Heart right ventricle (tissue), 16 donors: ENCODE measurements around the gene LGR4. TPM values are rescaled to one million over a fixed set of nuclear protein-coding genes. Genes with fewer than 3 reads are reported as not detected.

Source experiments
- ATAC-seq, 8 donors: fragments of 200-7000 bp; cut with Tn5 transposase; one replicate each; pipeline ENCODE4 v1.9.1; 2020; ENCODE audit warnings: mild to moderate bottlenecking in 8 of 8, moderate library complexity in 8 of 8, moderate number of reproducible peaks in 1 of 8
- DNase-seq, 2 donors: peaks; one replicate each; pipeline ENCODE4 v3.0.0-alpha.2; 2020
- H3K27ac ChIP-seq, 10 donors: fragments of 200-600 bp; sonication (generic) in 2 of 10; one replicate each; pipeline versions ENCODE4 v1.5.0 to v1.8.0; 2020 to 2022; ENCODE audit warnings: mild to moderate bottlenecking in 3 of 10
- H3K27me3 ChIP-seq, 7 donors: fragments of 200-600 bp; one replicate each; pipeline ENCODE4 v1.8.0; 2021 to 2022; ENCODE audit warnings: mild to moderate bottlenecking in 2 of 7
- H3K36me3 ChIP-seq, 9 donors: fragments of 200-600 bp; sonication (generic) in 1 of 9; one replicate each; pipeline versions ENCODE4 v1.5.0 to v1.8.0; 2020 to 2022; ENCODE audit warnings: mild to moderate bottlenecking in 2 of 9
- H3K4me1 ChIP-seq, 9 donors: fragments of 200-600 bp; sonication (generic) in 1 of 9; one replicate each; pipeline versions ENCODE4 v1.5.0 to v1.8.0; 2020 to 2022; ENCODE audit warnings: mild to moderate bottlenecking in 4 of 9
- H3K4me3 ChIP-seq, 10 donors: fragments of 200-600 bp; sonication (generic) in 2 of 10; one replicate each; pipeline versions ENCODE4 v1.5.0 to v1.8.0; 2020 to 2022; ENCODE audit warnings: mild to moderate bottlenecking in 7 of 10, moderate library complexity in 2 of 10
- H3K9me3 ChIP-seq, 11 donors: fragments of 200-600 bp in 10 of 11; sonication (generic) in 2 of 11; one replicate each; pipeline versions ENCODE4 v1.5.0 to v1.8.0; 2013 to 2022; ENCODE audit warnings: mild to moderate bottlenecking in 2 of 11, control low read depth in 1 of 11, moderate library complexity in 1 of 11
- WGBS, 2 donors: extraction: QIAGEN DNeasy Blood & Tissue Kit; methylation state at CpG; one replicate each; pipeline ENCODE4 v1.1.7; 2013; ENCODE audit warnings: inconsistent platforms in 1 of 2; 5-methylcytosine and 5-hydroxymethylcytosine counted together
- intact Hi-C, 10 donors: fragments of 100-400 bp; cut with DNase I; formaldehyde crosslinking; loops; one replicate each; pipeline versions ENCODE4 v1.11.1 to v1.14.2; 2022
- polyA plus RNA-seq, 2 donors: library from polyadenylated mRNA; stranded (reverse); fragments of 200-250 nt; gene quantifications; one replicate each; pipeline ENCODE4 v1.2.3, GENCODE V29; 2013
- total RNA-seq, 10 donors: library from RNA; stranded (reverse); fragmentation: NEBNext Ultra II Directional in 3 of 10; extraction: Animal tissue kit (Norgen Biotek cat#: 25700) in 3 of 10; gene quantifications; one replicate each; pipeline versions ENCODE4 v1.2.1 to v1.2.4, GENCODE V29; 2021 to 2023
- TF ChIP-seq, protein P1 (sequence below), 9 donors: fragments of 200-600 bp; sonication (generic) in 2 of 9; IDR thresholded peaks; one replicate each; pipeline versions ENCODE4 v1.5.0 to v1.8.0; 2021 to 2022; ENCODE audit warnings: antibody characterized with exemption in 9 of 9, mild to moderate bottlenecking in 5 of 9, moderate library complexity in 1 of 9
- donor health status: Arrhythmogenic right ventricular cardiomyopathy.
- donor health status: ischemic (EF 13 %, LVEDD 7.1; RV severe dilation, severe dysfunction).
- donor health status: healthy with polysubstance abuse.
- donor health status: DM: no; HTN: yes; CAD: no.
- donor health status: DM: no; HTN: no; CAD: no.
- donor health status: ischemic (EF 25% LVEDD 6.9; RV normal size, moderate dysfunction).
- donor health status: ischemic (EF 25% LVEDD 5.7; RV mildly dilated, moderate dysfunction).
- donor health status: healthy.
- donor health status: DM: yes; HTN: yes; CAD: no.
- donor health status: Ischemic cardiomyopathy.
- donor health status: ischemic (EF 35%, LVEDD 5.7; RV mildly dilated, moderate dysfunction).
- donor health status: nonischemic (EF 11% LVEDD 7.7; RV severe dilation, severe dysfunction).
- donor health status: DM: yes; HTN: yes; CAD: no.
- donor health status: PGD.
- donor health status: ischemic (EF 29% LVEDD 5.4; RV normal size, mild dysfunction).
- donor health status: nonischemic (EF 23%, LVEDD 6.1; RV moderate dilation, normal function).

The LGR4 gene
- total and polyA plus RNA-seq, 12 donors, result 6.0 to 41.0 (median 21.7) TPM

DNA sequence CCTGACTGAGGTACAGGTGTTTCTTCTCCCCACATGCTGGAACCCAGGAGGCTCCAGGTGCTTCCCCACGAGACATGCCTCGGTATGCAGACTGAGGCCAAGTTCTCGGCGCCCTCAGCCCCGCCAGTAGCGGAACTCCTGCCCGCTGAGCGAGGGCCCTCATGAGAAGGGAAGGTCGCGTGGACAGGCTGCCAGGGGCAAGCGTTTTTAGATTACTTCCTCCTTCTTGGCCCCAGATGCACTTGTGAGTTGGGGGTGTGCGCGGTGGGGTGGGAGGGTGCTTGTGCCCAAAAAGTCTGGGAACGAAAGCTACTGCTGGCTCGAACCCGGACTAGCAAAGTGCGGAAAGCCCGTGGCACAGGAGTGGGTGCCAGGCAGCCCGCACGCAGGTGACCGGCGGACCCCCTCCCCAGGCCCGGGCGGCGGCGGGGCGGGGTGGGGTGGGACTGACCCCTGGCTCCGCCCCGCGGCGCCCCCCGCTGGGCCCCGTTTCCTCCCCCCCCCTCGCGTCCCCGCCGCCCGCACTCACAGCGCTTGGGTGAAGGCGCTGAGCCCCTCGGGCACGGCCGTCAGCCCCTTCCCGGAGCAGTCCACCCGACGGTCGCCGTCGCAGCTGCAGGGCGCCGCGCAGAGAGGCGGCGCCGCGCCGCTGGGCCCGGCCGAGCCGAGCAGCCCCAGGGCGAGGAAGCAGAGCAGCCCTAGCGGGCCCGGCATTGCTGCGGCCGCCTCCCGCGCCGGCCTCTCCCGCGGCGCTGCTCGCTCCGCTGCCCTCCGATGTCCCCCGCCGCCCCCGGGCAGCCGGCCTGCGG lies 797 bp downstream of the LGR4 start:
- TF ChIP-seq, protein P1, sequence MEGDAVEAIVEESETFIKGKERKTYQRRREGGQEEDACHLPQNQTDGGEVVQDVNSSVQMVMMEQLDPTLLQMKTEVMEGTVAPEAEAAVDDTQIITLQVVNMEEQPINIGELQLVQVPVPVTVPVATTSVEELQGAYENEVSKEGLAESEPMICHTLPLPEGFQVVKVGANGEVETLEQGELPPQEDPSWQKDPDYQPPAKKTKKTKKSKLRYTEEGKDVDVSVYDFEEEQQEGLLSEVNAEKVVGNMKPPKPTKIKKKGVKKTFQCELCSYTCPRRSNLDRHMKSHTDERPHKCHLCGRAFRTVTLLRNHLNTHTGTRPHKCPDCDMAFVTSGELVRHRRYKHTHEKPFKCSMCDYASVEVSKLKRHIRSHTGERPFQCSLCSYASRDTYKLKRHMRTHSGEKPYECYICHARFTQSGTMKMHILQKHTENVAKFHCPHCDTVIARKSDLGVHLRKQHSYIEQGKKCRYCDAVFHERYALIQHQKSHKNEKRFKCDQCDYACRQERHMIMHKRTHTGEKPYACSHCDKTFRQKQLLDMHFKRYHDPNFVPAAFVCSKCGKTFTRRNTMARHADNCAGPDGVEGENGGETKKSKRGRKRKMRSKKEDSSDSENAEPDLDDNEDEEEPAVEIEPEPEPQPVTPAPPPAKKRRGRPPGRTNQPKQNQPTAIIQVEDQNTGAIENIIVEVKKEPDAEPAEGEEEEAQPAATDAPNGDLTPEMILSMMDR (IDR thresholded peaks at IDR 0.05), result no peak
- DNase-seq (peak; percentile 16 to 46), ATAC-seq (peak; percentile 1 to 65 (median 42))
- WGBS, 2 donors, result 0 to 1% methylated on average over 59 to 74 of the region's 79 CpGs
- Histone ChIP-seq H3K4me1 (peaks cover 0 to 46% (median 21%) of the 10 kb centered on the region in 9 donors), H3K27ac (peak overlapping the region; percentile 82 to 97 (median 90)), H3K27me3 (peaks cover 0 to 10% (median 0%) of the 10 kb centered on the region in 7 donors), H3K9me3 (peaks cover 0 to 2% (median 0%) of the 10 kb centered on the region in 11 donors), H3K4me3 (peak overlapping the region; percentile 64 to 97 (median 82)), H3K36me3 (no peaks in the 10 kb centered on the region)
- intact Hi-C loops, result loop anchor here in 5 of 10 donors (10.0 kb wide), 2 partner anchors 87 to 107 kb away; partner anchors contain the start of gene CCDC34 (in 4 of the 5)

DNA sequence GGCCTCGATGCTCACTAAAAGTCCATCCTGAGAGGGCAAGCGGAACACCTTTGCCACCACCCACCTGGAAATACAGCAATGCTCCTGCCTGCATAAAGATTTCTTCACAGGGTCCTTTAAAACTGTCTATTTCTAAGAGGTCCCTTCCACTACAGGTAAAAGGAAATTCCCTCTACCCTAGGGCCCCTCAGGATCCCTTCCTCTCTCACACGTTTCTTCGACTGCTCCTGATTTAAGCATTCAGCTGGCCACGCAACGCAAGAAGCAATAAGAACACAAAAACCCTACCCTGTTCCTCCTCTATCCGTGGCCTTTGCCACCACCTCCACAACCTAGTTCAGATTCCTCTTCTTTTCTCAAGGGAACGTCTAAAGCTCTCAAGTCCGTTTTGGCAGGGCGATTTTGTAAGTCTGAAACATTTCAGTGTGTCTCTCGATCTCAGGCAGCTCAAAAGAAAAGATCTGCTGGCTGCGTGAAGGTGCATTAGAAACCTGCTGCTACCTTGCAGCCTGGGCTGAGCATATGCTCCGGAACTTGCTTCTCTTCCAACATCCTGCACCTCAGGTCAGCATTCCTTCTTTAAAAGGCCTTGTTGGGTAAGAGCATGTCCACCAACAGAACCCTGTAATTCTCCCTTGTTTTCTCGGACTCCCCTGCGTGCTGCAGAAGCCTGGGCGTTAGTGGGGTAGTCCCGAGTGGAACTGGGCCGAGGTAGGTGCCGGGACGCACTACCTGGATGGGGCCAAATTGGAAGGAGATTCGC lies 1.6 kb downstream of the LGR4 start:
- H3K9me3 ChIP-seq, result peaks cover 0 to 3% (median 0%) of the 10 kb centered on the region in 11 donors
- TF ChIP-seq, protein P1 (IDR thresholded peaks at IDR 0.05), result no peak
- intact Hi-C loops, result loop anchor here in 5 of 10 donors (10.0 kb wide), 2 partner anchors 86 to 106 kb away; partner anchors contain the start of gene CCDC34 (in 4 of the 5)
- no peaks in the 10 kb centered on the region for H3K36me3 ChIP-seq
- H3K27me3 ChIP-seq, result peaks cover 0 to 10% (median 0%) of the 10 kb centered on the region in 7 donors
- H3K4me3 ChIP-seq, result peak overlapping the region; percentile 64 to 97 (median 82)
- no peak for DNase-seq
- WGBS, 2 donors, result 19 to 20% methylated on average over 21 of the region's 21 CpGs
- ATAC-seq, result peak in 2 of 8 donors; percentile 0 to 1
- H3K27ac ChIP-seq, result peak overlapping the region in 9 of 10 donors; percentile 82 to 97 (median 90)
- H3K4me1 ChIP-seq, result peaks cover 0 to 49% (median 25%) of the 10 kb centered on the region in 9 donors

DNA sequence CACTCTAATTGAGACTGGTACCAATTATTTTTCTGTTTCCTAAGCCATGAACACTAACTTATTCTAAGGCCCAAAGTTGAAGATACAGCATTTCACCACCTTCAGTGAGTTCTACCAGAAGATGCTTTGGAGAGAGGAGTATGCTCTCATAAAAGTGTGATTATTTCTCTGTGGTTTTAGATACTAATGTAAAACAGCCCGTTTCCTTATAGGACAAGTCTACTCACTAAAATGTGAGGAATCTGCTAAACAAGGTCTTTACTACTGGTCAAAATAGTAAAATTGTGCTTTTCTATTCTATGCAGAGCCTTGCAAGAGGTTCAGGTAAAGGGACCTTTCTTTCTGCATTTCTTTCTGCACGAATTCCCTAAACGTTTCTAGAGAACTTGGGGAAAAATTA lies 2.4 kb downstream of the LGR4 start:
- DNase-seq, result no peak
- Histone ChIP-seq H3K9me3 (peaks cover 0 to 3% (median 0%) of the 10 kb centered on the region in 11 donors), H3K36me3 (no peaks in the 10 kb centered on the region), H3K27me3 (peaks cover 0 to 10% (median 0%) of the 10 kb centered on the region in 7 donors), H3K4me1 (peaks cover 0 to 56% (median 28%) of the 10 kb centered on the region in 9 donors), H3K27ac (peak overlapping the region in 5 of 10 donors; percentile 13 to 97 (median 86)), H3K4me3 (peak overlapping the region in 9 of 10 donors; percentile 74 to 97 (median 83))
- 54 to 59% methylated on average over 3 of the region's 3 CpGs for WGBS, 2 donors
- intact Hi-C loops, result loop anchor here in 5 of 10 donors (10.0 kb wide), 2 partner anchors 85 to 105 kb away; partner anchors contain the start of gene CCDC34 (in 4 of the 5)
- ATAC-seq, result no peak
- TF ChIP-seq, protein P1 (IDR thresholded peaks at IDR 0.05), result no peak
